Raji (cell line): ENCODE data around the gene OR51Q1.

ENCODE experiments used
- POLR2A ChIP-seq: IDR thresholded peaks from 2 replicates; pipeline ENCODE4 v1.6.1; 2011; ENCODE audit warnings: low read depth, low read length, control low read depth; ENCODE audit not compliant: insufficient read depth

The OR51Q1 gene

DNA sequence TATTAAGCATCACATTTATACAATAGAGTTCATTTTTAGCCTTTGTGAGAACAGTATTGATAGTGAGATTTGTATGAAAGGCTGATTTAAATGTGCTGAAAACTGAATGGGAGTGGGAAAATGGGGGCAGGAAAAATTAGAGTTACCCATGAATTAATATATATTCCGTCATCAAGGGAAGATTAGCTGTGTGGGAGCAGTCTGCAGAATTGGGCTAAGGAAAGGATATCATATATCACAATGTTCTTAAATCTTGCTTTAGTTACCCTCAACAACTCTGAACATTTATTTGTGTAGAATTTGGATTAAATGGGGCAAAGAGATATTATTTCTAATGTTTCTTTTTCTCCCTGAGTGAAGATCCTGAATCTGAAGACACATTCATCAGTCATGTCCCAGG lies at the start of gene OR51Q1:
OR51Q1 (plus strand) TSS at position 301 of the 400 bp plus-strand sequence; CDS start at position 391, 90 bp downstream.
- TF ChIP-seq POLR2A: no peak

- TF ChIP-seq POLR2A: no peak
These were observed 41.1 kb upstream of the OR51Q1 start for GRCh38 chr11:5380740-5381342.

DNA sequence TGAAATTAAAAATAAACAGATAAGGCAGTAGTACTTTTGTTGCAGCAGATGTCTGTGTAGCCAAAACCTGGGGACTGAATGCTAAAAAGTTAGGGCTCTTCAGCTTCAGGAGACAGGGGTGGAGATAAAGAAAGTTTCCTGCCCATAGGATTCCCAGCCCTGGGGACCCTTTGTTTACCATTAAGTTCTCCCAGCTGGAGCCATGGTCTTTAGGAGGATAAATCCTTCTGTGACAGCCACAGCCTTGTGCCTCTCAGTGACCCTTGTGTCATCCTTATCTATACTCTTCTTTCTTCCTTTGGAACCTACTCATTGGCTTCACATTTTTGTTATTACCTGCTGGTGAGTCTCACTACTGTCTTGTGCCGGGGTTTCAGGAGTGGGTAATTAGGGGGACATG lies 38.3 kb upstream of the OR51Q1 start, which contains the start of gene OR51M1:
OR51M1 (plus strand) TSS at position 237 of the 400 bp plus-strand sequence. CDS start 5,587 bp downstream, outside the sequence.
- no peak for TF ChIP-seq POLR2A

DNA sequence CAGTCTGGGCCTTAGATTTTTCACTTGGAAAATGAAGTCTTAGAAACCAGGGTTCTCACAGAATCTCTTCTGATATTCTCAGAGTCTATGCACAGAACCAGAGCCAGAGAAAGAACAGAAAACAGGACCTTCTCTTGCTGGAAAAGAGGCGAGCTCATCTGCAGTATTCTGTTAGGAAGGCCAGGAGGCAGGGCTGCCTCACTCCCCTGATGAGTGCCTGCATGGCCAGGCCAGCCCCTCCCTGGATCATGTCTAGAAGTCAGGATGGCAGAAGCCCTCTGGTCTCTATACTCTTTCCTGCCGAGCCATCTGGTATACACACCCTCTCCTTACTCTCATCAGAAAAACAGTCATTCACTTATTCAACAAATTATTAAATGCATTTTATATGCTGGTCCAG lies 37.6 kb upstream of the OR51Q1 start:
- no peak for TF ChIP-seq POLR2A

DNA sequence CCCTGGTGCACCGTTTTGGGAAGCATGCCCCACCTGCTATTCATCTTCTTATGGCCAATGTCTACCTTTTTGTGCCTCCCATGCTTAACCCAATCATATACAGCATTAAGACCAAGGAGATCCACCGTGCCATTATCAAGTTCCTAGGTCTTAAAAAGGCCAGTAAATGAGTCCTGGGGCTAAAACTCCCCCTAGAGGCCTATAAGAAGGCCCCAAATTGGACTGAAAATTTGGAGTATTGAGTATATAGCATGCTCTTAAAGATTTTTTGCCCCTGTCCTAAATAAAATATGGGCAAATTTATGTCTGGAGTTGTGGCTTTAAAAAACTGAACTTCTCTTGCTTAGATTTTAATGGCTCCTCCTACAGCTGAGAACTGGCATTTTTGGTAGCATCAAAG lies 31.7 kb upstream of the OR51Q1 start:
- TF ChIP-seq POLR2A: no peak

DNA sequence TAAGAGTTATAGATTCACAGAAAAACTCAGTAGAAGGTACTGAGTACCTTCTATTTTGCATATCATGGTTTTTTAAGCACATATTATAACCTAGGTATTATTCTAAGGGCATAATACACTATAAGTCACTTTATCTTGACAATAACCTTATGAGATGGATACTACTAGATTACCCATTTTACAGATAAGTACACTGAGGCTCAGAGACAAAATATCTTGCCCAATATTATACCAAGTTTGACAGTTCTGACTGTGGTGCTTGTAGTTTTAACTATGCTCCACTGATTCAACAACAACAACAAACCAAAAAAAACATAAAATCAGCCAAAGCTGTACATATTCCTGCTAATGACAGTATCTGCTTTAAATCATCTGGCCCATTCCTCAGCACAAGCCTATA lies 27.8 kb upstream of the OR51Q1 start:
- no peak for TF ChIP-seq POLR2A

DNA sequence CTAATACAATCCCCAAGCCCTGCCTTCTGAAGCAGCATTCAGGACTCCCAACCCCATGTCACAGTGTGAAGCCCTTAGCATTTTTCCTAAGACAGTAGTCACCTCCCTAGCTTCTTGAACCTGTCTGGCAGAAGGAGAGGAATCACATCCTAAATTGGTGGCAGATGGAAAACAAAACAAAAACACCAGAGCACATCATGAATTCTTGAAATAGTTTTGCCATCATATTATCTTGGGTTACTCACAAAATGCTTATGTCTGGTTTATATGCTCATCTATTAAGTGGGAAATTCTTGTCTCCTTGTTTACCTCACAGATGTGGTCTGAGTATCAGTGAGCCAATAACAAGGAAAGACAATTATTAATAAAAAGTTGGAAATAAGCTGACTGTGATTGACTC lies 23.0 kb upstream of the OR51Q1 start:
- TF ChIP-seq POLR2A: no peak

DNA sequence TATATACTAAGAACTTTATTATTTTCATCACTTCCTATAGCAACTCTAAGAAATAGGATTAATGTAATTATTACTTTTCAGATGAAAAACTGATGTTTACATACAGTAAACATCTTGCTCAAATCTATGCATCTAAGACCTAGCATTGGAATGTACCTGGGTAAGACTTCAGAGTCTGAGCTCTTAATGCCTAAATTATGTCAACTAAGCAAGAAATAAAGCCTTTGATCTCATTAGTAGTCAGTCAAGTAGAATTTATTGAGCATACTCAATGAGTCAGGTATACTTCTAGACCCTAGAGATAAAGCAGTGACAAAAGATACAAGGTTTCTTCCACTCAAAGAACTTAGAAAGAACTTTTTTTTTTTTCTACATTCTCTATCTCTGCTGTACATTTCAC lies 16.7 kb upstream of the OR51Q1 start:
- TF ChIP-seq POLR2A: no peak

DNA sequence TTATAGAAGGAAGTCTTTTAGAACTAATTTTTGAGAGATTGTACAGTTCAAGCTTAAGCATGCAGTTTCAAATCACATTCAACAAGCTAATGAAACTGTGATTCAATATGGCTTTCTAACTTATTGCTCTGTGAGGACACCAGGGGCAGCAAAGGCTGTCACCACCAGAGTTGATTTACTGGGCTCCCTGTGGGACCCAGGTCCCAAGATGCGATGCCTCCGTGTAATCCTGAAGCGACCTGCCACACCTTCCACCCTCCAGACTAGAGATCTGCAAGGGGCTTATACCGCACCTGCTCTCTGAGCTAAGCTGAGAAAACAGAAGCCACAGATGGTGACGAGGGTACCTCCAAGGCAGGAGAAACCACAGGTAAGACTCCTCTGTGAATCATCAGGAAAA lies 918 bp upstream of the OR51Q1 start:
- TF ChIP-seq POLR2A: no peak

GRCh38 chr11:5423131-5423530 lies 1.2 kb downstream of the OR51Q1 start:
- TF ChIP-seq POLR2A: no peak

GRCh38 chr11:5441414-5441813 lies 19.5 kb downstream of the OR51Q1 start, which contains the start of gene OR51I1:
Gene OR51I1 (minus strand): TSS chr11:5441514. CDS start chr11:5441514, 0 bp downstream.
- no peak for TF ChIP-seq POLR2A

DNA sequence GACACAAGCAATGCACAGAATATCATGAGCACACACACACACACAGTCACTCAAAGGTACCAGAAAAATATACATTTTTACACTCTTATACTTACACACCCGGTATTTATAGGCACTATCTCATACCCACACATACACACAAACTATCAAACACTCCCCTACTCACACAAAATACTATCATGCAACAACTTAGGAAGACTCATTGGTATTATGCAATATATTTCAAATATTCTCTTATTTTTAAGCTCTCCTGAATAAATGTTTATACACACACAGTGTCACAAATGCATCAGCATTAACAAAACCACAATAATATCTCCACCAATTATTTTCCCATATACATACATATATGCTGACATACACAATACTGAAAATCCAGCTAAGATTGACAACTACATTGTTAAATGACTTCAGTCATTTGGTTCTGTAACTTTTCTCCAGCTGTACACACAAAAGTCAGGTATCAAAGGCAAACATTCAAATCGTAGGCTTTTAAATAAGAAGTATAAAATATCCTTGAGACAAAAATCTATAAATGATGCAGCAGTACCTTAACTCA lies 22.0 kb downstream of the OR51Q1 start:
- no peak for TF ChIP-seq POLR2A

DNA sequence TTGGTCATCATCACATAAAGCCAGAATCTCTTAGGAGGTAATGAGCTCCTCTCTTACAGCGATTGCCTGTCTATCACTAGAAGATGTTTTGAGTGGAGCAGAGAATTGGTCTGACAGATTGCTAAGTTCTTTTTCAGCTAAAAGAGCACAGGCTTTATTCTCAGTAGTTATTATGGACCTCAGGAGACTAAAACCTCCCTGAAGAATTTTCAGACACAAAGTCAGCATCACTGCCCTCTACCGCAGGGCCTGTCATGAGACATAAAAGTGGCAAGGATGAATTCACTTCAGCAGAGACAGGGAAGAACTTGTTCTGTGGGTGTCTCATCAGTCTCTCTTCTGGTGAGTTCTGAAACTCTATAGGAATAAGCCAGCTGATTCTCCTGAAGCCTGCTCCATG lies 27.1 kb downstream of the OR51Q1 start, which contains the start of gene OR51I2:
OR51I2 (plus strand) TSS at position 301 of the 400 bp plus-strand sequence. CDS start 4,166 bp downstream, outside the sequence.
- TF ChIP-seq POLR2A: no peak

GRCh38 chr11:5449432-5449831 lies 27.5 kb downstream of the OR51Q1 start:
- TF ChIP-seq POLR2A: no peak

DNA sequence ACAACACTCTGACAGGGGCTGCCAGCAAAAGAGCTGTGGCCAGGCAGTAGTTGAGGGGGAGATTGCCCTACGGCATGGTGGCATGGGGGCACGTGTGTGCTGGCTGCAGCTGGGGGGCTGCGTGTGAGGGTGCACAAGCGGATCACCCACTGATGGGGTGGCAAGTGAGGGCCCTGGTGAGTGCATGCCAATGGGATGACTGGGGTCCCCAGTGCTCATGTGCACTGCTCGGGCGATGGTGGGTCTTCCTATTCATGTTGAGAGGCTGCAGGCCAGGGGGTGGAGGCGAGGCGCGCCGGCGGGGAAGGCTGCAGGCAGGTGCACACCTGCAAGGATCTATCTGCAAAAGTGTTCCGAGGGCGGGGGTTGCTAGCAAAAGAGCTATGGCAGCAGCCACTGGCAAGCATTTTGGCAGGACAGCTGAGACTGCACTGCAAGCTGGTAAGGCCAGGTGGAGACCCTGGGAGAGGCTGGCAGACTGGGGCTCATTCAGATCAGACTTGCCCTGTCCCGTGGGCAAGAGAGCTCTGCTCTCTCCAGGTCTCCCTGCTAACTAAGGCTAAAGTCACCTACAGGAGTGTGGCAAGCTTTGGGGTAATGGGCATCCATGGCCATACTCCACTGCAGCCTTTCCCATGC lies 39.2 kb downstream of the OR51Q1 start:
- no peak for TF ChIP-seq POLR2A

DNA sequence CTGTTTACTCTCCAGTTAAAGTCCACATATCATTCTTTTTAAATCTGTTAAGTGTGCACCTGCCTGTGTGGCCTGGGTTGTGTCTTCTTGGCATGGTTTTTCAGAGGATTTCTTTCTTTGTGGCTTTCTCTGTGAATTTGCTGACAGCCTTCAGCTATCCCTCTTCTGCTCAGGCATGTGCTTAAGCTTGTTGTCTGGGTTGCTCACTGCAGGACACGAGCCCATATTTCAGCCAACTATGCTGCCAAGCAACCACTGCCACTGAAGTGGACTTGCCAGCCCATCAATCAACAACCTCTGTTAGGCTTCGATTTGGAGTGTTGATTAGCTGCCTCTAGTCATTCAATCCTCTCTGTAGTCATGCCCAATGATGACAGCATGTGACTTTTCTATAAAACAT lies 45.6 kb downstream of the OR51Q1 start:
- no peak for TF ChIP-seq POLR2A
